CD4-positive, alpha-beta memory T cell (primary cell): Measurements from ENCODE around the gene NDUFAF8. TPM values are rescaled to one million over a fixed set of nuclear protein-coding genes. Genes with fewer than 3 reads are reported as not detected.

ENCODE experiments used
- CTCF ChIA-PET: fragments of 350-600 bp; sonication (Branson Sonifier 250); formaldehyde crosslinking; loops from one replicate; lab custom pipeline; 2021; ENCODE audit warnings: inconsistent platforms; ENCODE audit not compliant: partially characterized antibody; lab: Charles Lee
- POLR2A ChIA-PET: fragments of 350-600 bp; sonication (Branson Sonifier 250); formaldehyde crosslinking; loops from one replicate; lab custom pipeline; 2021; ENCODE audit not compliant: partially characterized antibody; lab: Charles Lee
- DNase-seq, 5 donors: peaks; one replicate each; pipeline versions ENCODE4 v3.0.0 to v3.0.0-alpha.2; 2020 to 2022; ENCODE audit warnings: mixed read lengths in 1 of 5
- H3K27ac ChIP-seq: one replicate; pipeline ENCODE4 v1.7.0; 2013; ENCODE audit warnings: low read depth, low read length
- H3K27me3 ChIP-seq: 2 replicates; pipeline ENCODE4 v1.7.0; 2013; ENCODE audit warnings: mild to moderate bottlenecking, low read length, moderate library complexity; ENCODE audit not compliant: insufficient read depth
- H3K36me3 ChIP-seq: 2 replicates; pipeline ENCODE4 v1.7.0; 2013; ENCODE audit warnings: mild to moderate bottlenecking, low read length, moderate library complexity; ENCODE audit not compliant: insufficient read depth
- H3K4me1 ChIP-seq: 2 replicates; pipeline ENCODE4 v1.7.0; 2013; ENCODE audit warnings: mild to moderate bottlenecking, low read length, moderate library complexity; ENCODE audit not compliant: insufficient read depth
- H3K4me3 ChIP-seq, 2 donors: one replicate each; pipeline ENCODE4 v1.7.0; 2013; ENCODE audit warnings: low read length in 2 of 2, mild to moderate bottlenecking in 1 of 2
- H3K9me3 ChIP-seq, 2 donors: one replicate each; pipeline ENCODE4 v1.7.0; 2013; ENCODE audit warnings: low read length in 2 of 2, control low read depth in 1 of 2; ENCODE audit not compliant: control insufficient read depth in 1 of 2
- H3K27ac Mint-ChIP-seq, 7 donors: one replicate each; pipeline ENCODE4 v1.8.0; 2020 to 2021; ENCODE audit warnings: mixed read lengths in 7 of 7, mild to moderate bottlenecking in 6 of 7, inconsistent platforms in 3 of 7, moderate library complexity in 3 of 7
- H3K27me3 Mint-ChIP-seq, 2 donors: one replicate each; pipeline ENCODE4 v1.8.0; 2020 to 2021; ENCODE audit warnings: mixed read lengths in 2 of 2
- H3K36me3 Mint-ChIP-seq, 2 donors: one replicate each; pipeline ENCODE4 v1.8.0; 2020 to 2021; ENCODE audit warnings: mixed read lengths in 2 of 2, inconsistent platforms in 1 of 2, mild to moderate bottlenecking in 1 of 2
- H3K4me1 Mint-ChIP-seq, 4 donors: one replicate each; pipeline ENCODE4 v1.8.0; 2020 to 2021; ENCODE audit warnings: mixed read lengths in 4 of 4, mild to moderate bottlenecking in 1 of 4
- H3K4me3 Mint-ChIP-seq, 8 donors: one replicate each; pipeline ENCODE4 v1.8.0; 2020 to 2021; ENCODE audit warnings: mixed read lengths in 8 of 8, mild to moderate bottlenecking in 7 of 8, moderate library complexity in 6 of 8, inconsistent platforms in 3 of 8
- H3K9me3 Mint-ChIP-seq, 8 donors: one replicate each; pipeline ENCODE4 v1.8.0; 2020 to 2021; ENCODE audit warnings: mixed read lengths in 8 of 8, mild to moderate bottlenecking in 5 of 8, inconsistent platforms in 3 of 8, moderate library complexity in 1 of 8
- intact Hi-C: fragments of 100-400 bp; cut with micrococcal nuclease; formaldehyde crosslinking; loops from one replicate; pipeline ENCODE4 v1.15.1; 2023
- polyA plus RNA-seq, 2 donors: library from polyadenylated mRNA; unstranded; fragments of 300-500 nt; fragmentation: Illumina TruSeq; gene quantifications; one replicate each; pipeline ENCODE4 v1.2.3, GENCODE V29; 2021
- total RNA-seq, 2 experiments: library from RNA; stranded (reverse); gene quantifications; one replicate each; pipeline ENCODE4 v1.2.3, GENCODE V29; 2021

Gene NDUFAF8
- total and polyA plus RNA-seq, 4 experiments from 2014 or later: 40.1 to 78.6 (median 54.8) TPM

- Mint-ChIP-seq H3K27ac (no peak overlapping the region), H3K27me3 (no peaks in the 10 kb centered on the region), H3K4me1 (peaks cover 8 to 17% (median 14%) of the 10 kb centered on the region in 4 donors), H3K9me3 (peaks cover 0 to 2% (median 0%) of the 10 kb centered on the region in 8 donors), H3K36me3 (peaks cover 14 to 32% of the 10 kb centered on the region in 2 donors), H3K4me3 (no peak overlapping the region)
- H3K9me3 ChIP-seq: no peaks in the 10 kb centered on the region
- no peak overlapping the region for H3K27ac ChIP-seq
- ChIA-PET POLR2A (no interaction called here), CTCF (no interaction called here)
- H3K27me3 ChIP-seq: no peaks in the 10 kb centered on the region
- DNase-seq: peak in 1 of 5 donors; percentile 26
- intact Hi-C loops: no loop called here
- H3K36me3 ChIP-seq: peaks cover 24% of the 10 kb centered on the region
- peaks cover 9% of the 10 kb centered on the region for H3K4me1 ChIP-seq
- H3K4me3 ChIP-seq: no peak overlapping the region
These were observed 7.1 kb upstream of the NDUFAF8 start for GRCh38 chr17:81231766-81232581.

DNA sequence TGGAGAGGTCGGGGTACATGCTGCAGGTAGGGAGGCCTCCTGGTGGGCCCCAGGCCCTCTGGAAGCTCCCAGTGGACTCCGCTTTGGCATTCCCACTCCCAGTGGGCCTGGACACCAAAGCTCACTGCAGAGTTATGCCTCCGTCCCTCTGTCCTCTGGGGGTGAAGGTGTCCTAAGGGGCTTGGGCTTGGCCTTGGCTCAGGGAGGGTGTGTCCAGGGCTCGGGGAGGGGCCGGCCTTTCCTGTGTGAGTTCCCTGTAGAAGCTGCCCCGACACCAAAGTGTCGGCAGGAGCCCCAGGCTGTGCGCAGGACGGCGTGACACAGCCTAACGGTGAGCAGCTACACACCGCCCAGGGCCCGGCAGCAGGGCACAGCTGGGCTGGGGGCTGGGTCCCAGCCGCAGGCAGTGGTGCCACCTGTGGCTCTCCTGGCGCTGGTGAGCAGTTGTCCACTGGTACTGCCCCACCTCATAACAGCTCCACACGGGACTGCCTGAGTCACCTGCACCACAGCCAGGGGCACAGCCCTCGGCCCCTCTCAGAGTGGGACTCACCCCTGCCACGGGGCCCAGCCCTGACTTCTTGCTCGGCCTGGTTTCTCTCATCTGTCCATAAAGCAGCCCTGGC is 6.4 kb upstream of the NDUFAF8 start:
- no peak overlapping the region for H3K4me3 ChIP-seq
- no peaks in the 10 kb centered on the region for H3K9me3 ChIP-seq
- ChIA-PET CTCF (no interaction called here), POLR2A (interaction anchor here (1.5 kb wide), 1 partner anchor 10 kb away, joined by 4 read pairs; the partner anchor contains the start of gene CEP131)
- H3K4me1 Mint-ChIP-seq: peaks cover 10 to 20% (median 17%) of the 10 kb centered on the region in 4 donors
- H3K27ac Mint-ChIP-seq: no peak overlapping the region
- peaks cover 24% of the 10 kb centered on the region for H3K36me3 ChIP-seq
- peak in 1 of 5 donors; percentile 9 for DNase-seq
- no peaks in the 10 kb centered on the region for H3K27me3 ChIP-seq
- H3K27me3 Mint-ChIP-seq: no peaks in the 10 kb centered on the region
- H3K4me3 Mint-ChIP-seq: no peak overlapping the region
- H3K4me1 ChIP-seq: peaks cover 17% of the 10 kb centered on the region
- intact Hi-C loops: no loop called here
- peaks cover 14 to 30% of the 10 kb centered on the region in 2 donors for H3K36me3 Mint-ChIP-seq
- no peak overlapping the region for H3K27ac ChIP-seq
- no peaks in the 10 kb centered on the region for H3K9me3 Mint-ChIP-seq

DNA sequence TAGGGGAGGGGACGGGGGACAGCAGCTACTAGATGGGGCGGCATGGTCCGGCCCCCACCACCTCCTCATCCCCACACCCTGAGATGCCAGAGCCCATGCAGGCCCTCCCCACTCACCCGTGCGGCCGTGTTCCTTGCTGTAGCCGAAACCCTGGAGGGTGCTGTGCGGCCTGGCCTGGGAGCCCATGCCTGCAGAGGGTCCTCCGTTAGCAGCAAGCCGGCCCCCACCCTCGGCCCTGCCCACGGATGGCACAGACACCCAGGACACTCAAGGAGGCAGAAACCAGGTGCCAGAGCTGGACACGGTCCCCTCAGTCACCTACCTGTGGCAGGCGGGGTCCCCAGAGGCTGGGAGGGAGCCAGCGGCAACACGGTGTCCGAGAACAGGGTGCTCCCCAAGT is 5.8 kb upstream of the NDUFAF8 start:
- peak in 1 of 5 donors; percentile 16 for DNase-seq
- CTCF ChIA-PET: interaction anchor here (0.6 kb wide), 1 partner anchor 14 kb away, joined by 3 read pairs; no protein-coding TSS in a partner anchor
- H3K27me3 Mint-ChIP-seq: no peaks in the 10 kb centered on the region

GRCh38 chr17:81233811-81234505 is 5.2 kb upstream of the NDUFAF8 start:
- no peak overlapping the region for H3K27ac Mint-ChIP-seq
- peaks cover 24% of the 10 kb centered on the region for H3K36me3 ChIP-seq

More for the DNA sequence above, 5.8 kb upstream of the NDUFAF8 start:
- Histone ChIP-seq H3K27ac (no peak overlapping the region), H3K9me3 (no peaks in the 10 kb centered on the region), H3K36me3 (peaks cover 24% of the 10 kb centered on the region), H3K4me3 (no peak overlapping the region), H3K27me3 (no peaks in the 10 kb centered on the region), H3K4me1 (peaks cover 23% of the 10 kb centered on the region)
- intact Hi-C loops: no loop called here
- Mint-ChIP-seq H3K27ac (no peak overlapping the region), H3K4me1 (peaks cover 14 to 24% (median 19%) of the 10 kb centered on the region in 4 donors), H3K4me3 (no peak overlapping the region), H3K36me3 (peaks cover 14 to 26% of the 10 kb centered on the region in 2 donors), H3K9me3 (no peaks in the 10 kb centered on the region)
- POLR2A ChIA-PET: interaction anchor here (1.5 kb wide), 1 partner anchor 10 kb away, joined by 4 read pairs; the partner anchor contains the start of gene CEP131

GRCh38 chr17:81234506-81234855 is 4.6 kb upstream of the NDUFAF8 start:
- DNase-seq: no peak
- POLR2A ChIA-PET: no interaction called here
- H3K4me3 Mint-ChIP-seq: peak overlapping the region in 1 of 8 donors; percentile 2

More at GRCh38 chr17:81233811-81234505, 5.2 kb upstream of the NDUFAF8 start:
- peaks cover 14 to 24% (median 21%) of the 10 kb centered on the region in 4 donors for H3K4me1 Mint-ChIP-seq
- no peaks in the 10 kb centered on the region for H3K9me3 Mint-ChIP-seq
- Histone ChIP-seq H3K4me3 (no peak overlapping the region), H3K9me3 (no peaks in the 10 kb centered on the region), H3K27ac (no peak overlapping the region), H3K27me3 (no peaks in the 10 kb centered on the region), H3K4me1 (peaks cover 24% of the 10 kb centered on the region)
- POLR2A ChIA-PET: interaction anchor here (1.5 kb wide), 1 partner anchor 11 kb away, joined by 4 read pairs; the partner anchor contains the start of gene CEP131
- H3K4me3 Mint-ChIP-seq: no peak overlapping the region
- no peaks in the 10 kb centered on the region for H3K27me3 Mint-ChIP-seq
- DNase-seq: no peak
- intact Hi-C loops: no loop called here
- peaks cover 14 to 25% of the 10 kb centered on the region in 2 donors for H3K36me3 Mint-ChIP-seq
- CTCF ChIA-PET: interaction anchor here (0.6 kb wide), 1 partner anchor 14 kb away, joined by 3 read pairs; no protein-coding TSS in a partner anchor

DNA sequence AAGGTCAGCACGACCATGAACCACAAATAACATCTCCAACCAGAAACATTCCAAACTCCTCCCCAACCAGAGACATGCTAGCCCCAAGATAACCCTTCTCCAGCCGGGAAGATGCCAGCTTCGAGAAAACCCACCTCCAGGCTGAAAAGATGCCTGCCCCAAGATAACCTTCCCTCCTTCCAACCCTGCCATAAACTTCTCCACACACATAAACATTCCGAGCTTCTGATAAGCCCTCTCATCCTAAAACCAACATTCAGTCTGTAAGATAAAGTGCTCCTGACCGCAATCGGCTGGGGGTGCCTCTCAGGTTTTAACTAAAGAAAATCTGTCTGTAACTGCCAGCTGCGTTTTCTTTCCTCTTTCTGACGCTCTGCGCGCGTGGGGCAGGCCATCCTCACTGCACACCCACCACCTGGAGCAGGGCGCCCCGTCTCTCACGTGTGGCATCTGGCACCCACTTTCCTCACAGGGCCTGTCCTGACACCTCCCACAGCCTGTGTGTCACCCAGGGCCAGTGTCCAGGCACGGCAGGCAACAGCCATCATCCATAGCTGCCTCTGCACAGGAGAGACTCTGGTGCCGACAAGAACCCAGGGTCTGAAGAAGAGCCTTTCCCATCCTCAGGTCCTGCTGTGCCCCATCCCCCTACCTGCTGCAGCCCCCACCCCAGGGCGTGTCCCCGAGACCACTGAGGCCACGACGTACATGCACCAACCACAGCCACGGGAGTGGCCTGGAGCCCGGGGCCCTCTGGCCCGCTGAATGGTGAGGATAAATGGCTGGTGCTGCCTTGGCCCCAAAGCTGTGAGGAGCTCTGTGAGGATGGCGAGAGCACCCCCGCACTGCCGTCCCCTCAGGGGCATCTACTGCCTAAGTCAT is 3.9 kb upstream of the NDUFAF8 start:
- peaks cover 24% of the 10 kb centered on the region for H3K36me3 ChIP-seq
- no peak for DNase-seq
- ChIA-PET POLR2A (interaction anchor here (1.0 kb wide), 1 partner anchor 10 kb away, joined by 3 read pairs; no protein-coding TSS in a partner anchor), CTCF (no interaction called here)
- H3K27ac Mint-ChIP-seq: peak overlapping the region in 1 of 7 donors; percentile 74
- no peaks in the 10 kb centered on the region for H3K9me3 ChIP-seq
- no peaks in the 10 kb centered on the region for H3K27me3 ChIP-seq
- H3K27me3 Mint-ChIP-seq: no peaks in the 10 kb centered on the region
- H3K36me3 Mint-ChIP-seq: peaks cover 7 to 21% of the 10 kb centered on the region in 2 donors
- peak overlapping the region in 1 of 8 donors; percentile 2 for H3K4me3 Mint-ChIP-seq
- no peak overlapping the region for H3K27ac ChIP-seq
- H3K4me3 ChIP-seq: no peak overlapping the region
- H3K4me1 Mint-ChIP-seq: peaks cover 11 to 34% (median 26%) of the 10 kb centered on the region in 4 donors
- intact Hi-C loops: loop anchor here (5.0 kb wide), 1 partner anchor 62 kb away; the partner anchor contains the start of gene SLC38A10
- H3K4me1 ChIP-seq: peaks cover 30% of the 10 kb centered on the region
- H3K9me3 Mint-ChIP-seq: no peaks in the 10 kb centered on the region

More at GRCh38 chr17:81234506-81234855, 4.6 kb upstream of the NDUFAF8 start:
- no peaks in the 10 kb centered on the region for H3K27me3 Mint-ChIP-seq
- Histone ChIP-seq H3K9me3 (no peaks in the 10 kb centered on the region), H3K36me3 (peaks cover 24% of the 10 kb centered on the region), H3K4me3 (no peak overlapping the region), H3K27me3 (no peaks in the 10 kb centered on the region), H3K27ac (no peak overlapping the region), H3K4me1 (peaks cover 24% of the 10 kb centered on the region)
- no peaks in the 10 kb centered on the region for H3K9me3 Mint-ChIP-seq
- H3K36me3 Mint-ChIP-seq: peaks cover 14 to 26% of the 10 kb centered on the region in 2 donors
- CTCF ChIA-PET: no interaction called here
- peaks cover 14 to 28% (median 22%) of the 10 kb centered on the region in 4 donors for H3K4me1 Mint-ChIP-seq
- intact Hi-C loops: no loop called here
- no peak overlapping the region for H3K27ac Mint-ChIP-seq
